A673 (cell line): Measurements from ENCODE around the gene WBP2NL.

Experiments
- EZH2 ChIP-seq: fragments of 200-600 bp; sonication (generic); IDR thresholded peaks from 2 replicates; pipeline ENCODE4 v1.6.1; 2017; ENCODE audit warnings: borderline replicate concordance, low read depth, mild to moderate bottlenecking, mixed read lengths, antibody characterized with exemption, low read length; ENCODE audit not compliant: poor library complexity, severe bottlenecking
- TF ChIP-seq, protein P1 (sequence below): fragments of 300-800, 200-600 bp; sonication (generic); conservative IDR thresholded peaks from 2 replicates; pipeline ENCODE4 v1.5.1; 2017; ENCODE audit warnings: low read depth, mild to moderate bottlenecking, antibody characterized with exemption, low read length, moderate library complexity, mixed read lengths

DNA sequence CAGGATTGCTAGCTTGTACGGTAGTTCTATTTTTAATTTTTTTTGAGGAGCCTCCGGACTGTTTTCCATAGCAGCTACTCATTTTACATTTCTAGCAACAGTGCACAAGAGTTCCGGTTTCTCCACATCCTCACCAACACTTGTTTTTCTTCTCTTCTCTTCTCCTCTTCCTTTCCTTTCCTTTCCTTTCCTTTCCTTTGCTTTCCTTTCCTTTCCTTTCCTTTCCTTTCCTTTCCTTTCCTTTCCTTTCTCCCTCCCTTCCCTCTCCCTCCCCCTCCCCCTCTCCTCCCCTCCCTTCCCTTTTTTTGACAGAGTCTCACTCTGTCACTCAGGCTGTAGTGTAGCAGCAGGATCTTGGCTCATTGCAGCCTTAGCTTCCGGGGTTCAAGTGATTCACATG, 9.3 kb downstream of the WBP2NL start:
- TF ChIP-seq, protein P1, sequence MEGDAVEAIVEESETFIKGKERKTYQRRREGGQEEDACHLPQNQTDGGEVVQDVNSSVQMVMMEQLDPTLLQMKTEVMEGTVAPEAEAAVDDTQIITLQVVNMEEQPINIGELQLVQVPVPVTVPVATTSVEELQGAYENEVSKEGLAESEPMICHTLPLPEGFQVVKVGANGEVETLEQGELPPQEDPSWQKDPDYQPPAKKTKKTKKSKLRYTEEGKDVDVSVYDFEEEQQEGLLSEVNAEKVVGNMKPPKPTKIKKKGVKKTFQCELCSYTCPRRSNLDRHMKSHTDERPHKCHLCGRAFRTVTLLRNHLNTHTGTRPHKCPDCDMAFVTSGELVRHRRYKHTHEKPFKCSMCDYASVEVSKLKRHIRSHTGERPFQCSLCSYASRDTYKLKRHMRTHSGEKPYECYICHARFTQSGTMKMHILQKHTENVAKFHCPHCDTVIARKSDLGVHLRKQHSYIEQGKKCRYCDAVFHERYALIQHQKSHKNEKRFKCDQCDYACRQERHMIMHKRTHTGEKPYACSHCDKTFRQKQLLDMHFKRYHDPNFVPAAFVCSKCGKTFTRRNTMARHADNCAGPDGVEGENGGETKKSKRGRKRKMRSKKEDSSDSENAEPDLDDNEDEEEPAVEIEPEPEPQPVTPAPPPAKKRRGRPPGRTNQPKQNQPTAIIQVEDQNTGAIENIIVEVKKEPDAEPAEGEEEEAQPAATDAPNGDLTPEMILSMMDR = no peak
- no peak for TF ChIP-seq EZH2
